ENCODE data around the gene C2orf81. TPM values are rescaled to one million over a fixed set of nuclear protein-coding genes. Genes with fewer than 3 reads are reported as not detected.

C2orf81 gene
- total RNA-seq, 1 donor from 2014 or later = 2.4 TPM

DNA sequence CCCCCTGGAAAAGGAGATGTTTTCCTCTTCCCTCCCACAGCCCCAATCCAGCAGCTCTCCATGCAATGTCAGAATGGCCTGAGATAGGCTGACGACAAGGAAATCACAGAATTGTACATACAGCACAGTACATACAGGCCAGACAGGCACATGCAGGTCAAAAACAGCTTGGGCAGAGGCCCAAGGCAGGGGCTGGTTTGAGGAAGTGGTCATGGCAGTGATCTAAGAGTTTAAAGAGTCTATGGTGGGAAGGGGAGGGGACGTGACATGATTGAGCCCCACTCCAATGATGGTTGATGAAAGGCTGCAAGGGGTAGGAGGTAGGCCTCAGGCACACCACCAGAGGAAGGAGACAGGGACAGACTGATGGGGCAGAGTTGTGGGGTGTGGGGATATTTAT, 45.6 kb downstream of the C2orf81 start:
- peaks cover 27% of the 10 kb centered on the region for H3K4me1 Mint-ChIP-seq (ENCODE audit: unreplicated experiment)
- H3K36me3 Mint-ChIP-seq (ENCODE audit: unreplicated experiment) = peaks cover 27% of the 10 kb centered on the region
- no peaks in the 10 kb centered on the region for H3K9me3 Mint-ChIP-seq (ENCODE audit: unreplicated experiment)
- TF ChIP-seq, protein P1, sequence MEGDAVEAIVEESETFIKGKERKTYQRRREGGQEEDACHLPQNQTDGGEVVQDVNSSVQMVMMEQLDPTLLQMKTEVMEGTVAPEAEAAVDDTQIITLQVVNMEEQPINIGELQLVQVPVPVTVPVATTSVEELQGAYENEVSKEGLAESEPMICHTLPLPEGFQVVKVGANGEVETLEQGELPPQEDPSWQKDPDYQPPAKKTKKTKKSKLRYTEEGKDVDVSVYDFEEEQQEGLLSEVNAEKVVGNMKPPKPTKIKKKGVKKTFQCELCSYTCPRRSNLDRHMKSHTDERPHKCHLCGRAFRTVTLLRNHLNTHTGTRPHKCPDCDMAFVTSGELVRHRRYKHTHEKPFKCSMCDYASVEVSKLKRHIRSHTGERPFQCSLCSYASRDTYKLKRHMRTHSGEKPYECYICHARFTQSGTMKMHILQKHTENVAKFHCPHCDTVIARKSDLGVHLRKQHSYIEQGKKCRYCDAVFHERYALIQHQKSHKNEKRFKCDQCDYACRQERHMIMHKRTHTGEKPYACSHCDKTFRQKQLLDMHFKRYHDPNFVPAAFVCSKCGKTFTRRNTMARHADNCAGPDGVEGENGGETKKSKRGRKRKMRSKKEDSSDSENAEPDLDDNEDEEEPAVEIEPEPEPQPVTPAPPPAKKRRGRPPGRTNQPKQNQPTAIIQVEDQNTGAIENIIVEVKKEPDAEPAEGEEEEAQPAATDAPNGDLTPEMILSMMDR (IDR thresholded peaks at IDR 0.05) = no peak
- H3K27ac Mint-ChIP-seq (ENCODE audit: unreplicated experiment) = no peak overlapping the region
- H3K27me3 Mint-ChIP-seq (ENCODE audit: unreplicated experiment) = no peaks in the 10 kb centered on the region
- DNase-seq (ENCODE audit: extremely low spot score, unreplicated experiment) = no peak
- H3K4me3 Mint-ChIP-seq (ENCODE audit: unreplicated experiment) = no peak overlapping the region

DNA sequence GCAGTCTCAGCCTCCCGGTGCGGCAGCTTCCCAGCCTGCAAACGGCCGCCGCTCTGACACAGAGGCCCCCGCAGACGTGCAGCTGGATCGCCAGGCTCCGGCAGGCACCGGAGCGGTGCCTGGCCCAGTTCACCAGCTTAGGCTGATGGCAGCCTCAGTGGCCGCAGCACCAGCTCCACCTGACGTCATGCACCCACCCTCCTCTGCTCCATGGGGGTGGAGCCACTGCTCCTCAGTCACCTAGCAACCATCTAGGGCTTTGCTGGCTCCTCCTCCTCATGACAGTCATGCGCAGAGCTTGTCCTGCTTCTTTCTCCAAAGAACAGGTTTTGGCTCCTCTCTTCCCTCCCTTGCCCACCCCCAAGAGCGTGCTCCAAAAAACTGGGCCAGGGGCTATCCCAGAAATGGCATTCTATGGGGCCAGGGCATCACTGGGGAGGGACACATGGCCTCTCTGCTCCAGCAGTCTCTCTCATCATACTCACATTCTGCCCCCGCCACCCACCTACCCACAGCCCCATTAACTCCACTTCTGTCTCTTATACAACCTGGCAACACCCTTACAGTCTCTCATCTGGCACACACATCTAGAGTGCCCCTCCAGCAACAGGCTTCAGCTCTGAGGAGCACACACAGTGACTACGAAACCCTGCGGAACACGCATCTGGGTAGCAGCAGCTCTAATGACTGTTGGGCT, 46.8 kb downstream of the C2orf81 start:
- H3K27ac Mint-ChIP-seq (ENCODE audit: unreplicated experiment) = no peak overlapping the region
- TF ChIP-seq, protein P1 (IDR thresholded peaks at IDR 0.05) = no peak
- DNase-seq (ENCODE audit: extremely low spot score, unreplicated experiment) = no peak
- H3K9me3 Mint-ChIP-seq (ENCODE audit: unreplicated experiment) = no peaks in the 10 kb centered on the region
- no peak overlapping the region for H3K4me3 Mint-ChIP-seq (ENCODE audit: unreplicated experiment)
- H3K27me3 Mint-ChIP-seq (ENCODE audit: unreplicated experiment) = no peaks in the 10 kb centered on the region
- peaks cover 38% of the 10 kb centered on the region for H3K36me3 Mint-ChIP-seq (ENCODE audit: unreplicated experiment)
- H3K4me1 Mint-ChIP-seq (ENCODE audit: unreplicated experiment) = peaks cover 16% of the 10 kb centered on the region

DNA sequence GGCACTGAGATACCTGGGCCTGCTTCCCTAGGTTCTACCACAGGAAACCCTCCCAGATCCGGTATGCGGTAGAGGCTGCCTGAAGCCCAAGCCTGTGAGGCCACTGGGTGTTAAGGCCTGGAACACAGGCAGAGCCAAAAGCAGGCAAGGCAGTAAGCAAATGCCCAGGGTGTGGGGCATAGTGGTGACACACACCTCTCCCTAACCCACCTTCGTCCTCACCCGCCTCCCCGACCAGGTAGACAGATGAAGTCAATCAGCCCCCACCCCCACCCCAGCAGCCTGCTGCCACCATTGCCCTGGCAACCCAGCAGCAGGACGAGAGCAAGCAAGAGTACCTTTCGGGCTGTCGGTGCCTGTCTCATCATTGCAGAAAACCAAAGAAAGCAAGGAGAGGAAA, 47.4 kb downstream of the C2orf81 start:
- no peak for DNase-seq (ENCODE audit: extremely low spot score, unreplicated experiment)
- Mint-ChIP-seq H3K36me3 (ENCODE audit: unreplicated experiment) (peaks cover 41% of the 10 kb centered on the region), H3K27ac (ENCODE audit: unreplicated experiment) (peak overlapping the region; percentile 50), H3K27me3 (ENCODE audit: unreplicated experiment) (no peaks in the 10 kb centered on the region), H3K9me3 (ENCODE audit: unreplicated experiment) (no peaks in the 10 kb centered on the region), H3K4me1 (ENCODE audit: unreplicated experiment) (peaks cover 13% of the 10 kb centered on the region), H3K4me3 (ENCODE audit: unreplicated experiment) (no peak overlapping the region)
- TF ChIP-seq, protein P1 (IDR thresholded peaks at IDR 0.05) = no peak

DNA sequence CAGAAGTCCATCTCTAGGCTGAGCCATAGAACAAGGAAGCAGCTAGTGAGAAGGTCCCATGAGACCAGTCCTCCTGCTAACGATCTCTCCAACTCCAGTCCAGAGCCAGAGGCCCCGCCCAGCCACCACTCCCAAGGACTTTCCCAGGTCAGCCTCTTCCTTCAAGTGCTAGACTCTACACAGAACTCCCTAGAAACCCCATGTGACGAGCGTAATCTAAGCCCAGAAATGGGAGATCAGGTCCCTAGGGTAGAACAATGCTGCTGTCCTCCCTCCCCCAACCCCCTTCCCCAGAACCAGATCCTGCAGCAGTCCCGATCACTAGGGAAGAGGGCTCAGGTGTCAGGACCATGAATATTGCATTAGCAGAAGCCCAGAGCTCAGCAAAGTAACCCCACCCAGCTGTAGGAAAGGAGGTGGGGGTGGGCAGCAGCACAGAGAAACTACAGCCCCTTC, 48.2 kb downstream of the C2orf81 start:
- Mint-ChIP-seq H3K36me3 (ENCODE audit: unreplicated experiment) (peaks cover 48% of the 10 kb centered on the region), H3K9me3 (ENCODE audit: unreplicated experiment) (no peaks in the 10 kb centered on the region), H3K27me3 (ENCODE audit: unreplicated experiment) (no peaks in the 10 kb centered on the region), H3K4me1 (ENCODE audit: unreplicated experiment) (peaks cover 13% of the 10 kb centered on the region), H3K4me3 (ENCODE audit: unreplicated experiment) (no peak overlapping the region), H3K27ac (ENCODE audit: unreplicated experiment) (no peak overlapping the region)
- no peak for DNase-seq (ENCODE audit: extremely low spot score, unreplicated experiment)
- TF ChIP-seq, protein P1 (IDR thresholded peaks at IDR 0.05) = no peak

DNA sequence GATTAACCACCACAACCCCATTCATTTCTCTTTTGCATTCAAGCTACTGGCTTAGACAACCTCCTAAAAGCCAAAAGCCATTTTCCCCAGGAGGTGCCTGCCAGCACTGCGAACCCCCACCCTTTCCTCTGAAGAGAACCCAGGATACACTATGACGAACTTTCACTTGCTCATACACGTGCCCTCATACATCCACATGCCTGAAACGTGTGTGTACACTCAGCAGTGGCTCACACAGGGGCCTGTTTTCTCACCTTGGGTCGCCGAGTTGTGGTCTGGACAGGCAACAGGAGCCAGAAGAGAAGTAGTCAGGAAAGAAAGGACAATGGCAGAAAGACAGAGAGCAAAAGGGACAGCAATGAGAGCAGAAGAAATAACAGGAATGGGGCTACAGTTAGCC, 48.7 kb downstream of the C2orf81 start:
- no peak overlapping the region for H3K27ac Mint-ChIP-seq (ENCODE audit: unreplicated experiment)
- peaks cover 53% of the 10 kb centered on the region for H3K36me3 Mint-ChIP-seq (ENCODE audit: unreplicated experiment)
- H3K9me3 Mint-ChIP-seq (ENCODE audit: unreplicated experiment) = no peaks in the 10 kb centered on the region
- peaks cover 13% of the 10 kb centered on the region for H3K4me1 Mint-ChIP-seq (ENCODE audit: unreplicated experiment)
- H3K27me3 Mint-ChIP-seq (ENCODE audit: unreplicated experiment) = no peaks in the 10 kb centered on the region
- no peak overlapping the region for H3K4me3 Mint-ChIP-seq (ENCODE audit: unreplicated experiment)
- TF ChIP-seq, protein P1 (IDR thresholded peaks at IDR 0.05) = no peak
- DNase-seq (ENCODE audit: extremely low spot score, unreplicated experiment) = no peak

Measured in osteocyte (in vitro differentiated cells).